HG03159 (cell line): ENCODE results near the gene DNAJB13.

Experiments
- ATAC-seq: cut with Tn5 transposase; IDR thresholded peaks from one replicate; pipeline ENCODE4 v1.9.1; 2021; ENCODE audit warnings: mild to moderate bottlenecking, moderate library complexity; ENCODE audit not compliant: unreplicated experiment

The DNAJB13 gene

DNA sequence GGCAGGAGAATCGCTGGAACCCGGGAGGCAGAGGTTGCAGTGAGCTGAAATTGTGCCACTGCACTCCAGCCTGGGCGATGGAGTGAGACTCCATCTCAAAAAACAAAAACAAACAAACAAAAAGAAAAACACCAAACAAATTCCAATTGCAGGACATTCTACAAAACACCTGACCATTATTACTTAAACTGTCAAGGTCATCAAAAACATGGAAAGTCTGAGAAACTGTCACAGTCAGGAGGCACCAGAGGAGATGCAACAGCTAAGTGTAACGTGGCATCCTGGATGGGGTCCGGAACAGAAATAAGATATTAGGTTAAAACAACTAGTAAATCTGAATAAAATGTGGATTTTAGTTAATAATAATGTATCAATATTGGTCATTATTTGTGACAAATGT lies 914 bp upstream of the DNAJB13 start:
- ATAC-seq = no peak

DNA sequence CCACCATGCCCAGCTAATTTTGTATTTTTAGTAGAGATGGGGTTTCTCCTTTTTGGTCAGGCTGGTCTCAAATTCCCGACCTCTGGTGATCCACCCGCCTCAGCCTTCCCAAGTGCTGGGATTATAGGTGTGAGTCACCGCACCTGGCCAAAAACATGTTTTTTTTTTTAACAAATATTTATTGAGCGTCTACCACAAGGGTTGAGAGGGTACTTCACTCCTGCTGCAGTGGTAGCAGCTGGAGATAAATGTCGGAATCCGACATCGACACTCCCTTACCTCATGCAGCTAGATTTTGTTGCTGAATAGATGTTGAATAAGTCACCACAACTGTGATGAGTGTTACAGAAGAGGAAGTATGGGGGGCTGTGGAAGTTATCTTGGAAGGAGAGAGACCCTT lies 971 bp downstream of the DNAJB13 start:
- no peak for ATAC-seq

DNA sequence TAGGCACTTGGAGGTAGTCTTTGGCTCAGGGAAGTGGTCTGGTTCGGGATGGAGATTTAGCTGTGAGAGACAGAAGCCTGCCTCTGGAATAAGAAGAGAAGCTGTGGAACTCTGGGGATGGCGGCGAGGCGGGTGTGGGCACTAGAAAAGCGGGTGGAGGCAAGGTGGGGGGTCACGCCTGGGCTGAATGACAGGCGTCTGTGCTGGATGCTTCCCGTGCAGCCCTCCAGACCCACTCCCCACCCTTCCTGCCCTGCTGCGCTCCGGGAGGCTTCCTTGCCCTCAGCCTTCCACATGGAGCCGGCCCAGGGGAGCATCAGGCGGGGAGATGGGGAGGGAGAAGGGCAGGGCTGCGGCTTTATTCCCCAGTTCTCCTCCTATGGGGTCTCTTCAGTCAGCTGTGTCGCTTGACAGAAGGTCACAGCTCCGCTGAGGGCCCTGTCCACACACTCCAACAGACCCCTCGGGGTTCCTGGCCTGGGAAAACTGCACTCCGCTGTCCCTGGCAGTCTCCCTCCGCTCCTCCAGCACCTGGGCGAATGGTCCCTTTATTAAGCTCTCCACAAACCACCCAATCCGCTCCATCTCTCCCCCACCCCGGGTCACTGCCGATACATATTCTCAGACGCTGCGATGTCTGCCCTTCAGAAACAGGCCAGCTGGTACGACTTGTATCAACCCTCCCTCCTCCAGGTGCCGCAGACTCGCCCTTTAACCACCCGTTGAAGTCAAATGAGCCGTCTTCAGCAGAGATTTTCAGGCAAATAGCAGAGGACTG lies 6.2 kb downstream of the DNAJB13 start:
- no peak for ATAC-seq

DNA sequence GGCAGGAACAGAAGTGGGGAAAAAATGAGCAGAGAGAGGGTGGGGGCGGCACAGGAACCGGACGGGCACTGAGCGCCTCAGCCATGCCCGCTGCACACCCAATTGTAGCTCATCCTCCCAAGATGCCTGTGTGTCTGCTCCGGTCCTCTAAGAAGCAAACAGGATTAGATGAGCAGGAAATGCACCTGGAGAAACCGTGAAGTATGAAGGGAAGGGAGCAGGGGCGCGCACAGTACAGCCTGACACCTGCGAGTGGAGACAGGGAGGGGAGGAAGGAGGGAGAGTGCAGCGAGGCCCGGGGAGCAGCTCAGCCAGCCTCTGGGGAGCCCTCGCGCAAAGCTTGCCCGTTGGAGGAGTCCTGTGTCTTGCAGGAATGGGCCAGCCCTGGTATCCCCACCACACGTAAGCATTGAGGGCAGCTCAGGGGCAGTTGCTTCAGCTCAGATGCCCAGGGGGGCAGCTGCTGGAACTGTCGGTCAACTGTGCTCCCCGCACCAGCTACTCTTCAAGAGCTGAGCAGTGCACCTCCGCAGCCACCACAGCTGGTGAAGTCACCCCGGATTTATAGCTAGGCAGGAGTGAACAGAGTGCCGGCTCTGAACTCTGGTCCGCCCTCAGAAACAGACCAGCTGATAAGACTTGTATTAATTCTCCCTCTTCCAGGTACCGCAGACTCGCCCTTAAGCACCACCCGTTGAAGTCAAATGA lies 7.0 kb downstream of the DNAJB13 start:
- no peak for ATAC-seq

DNA sequence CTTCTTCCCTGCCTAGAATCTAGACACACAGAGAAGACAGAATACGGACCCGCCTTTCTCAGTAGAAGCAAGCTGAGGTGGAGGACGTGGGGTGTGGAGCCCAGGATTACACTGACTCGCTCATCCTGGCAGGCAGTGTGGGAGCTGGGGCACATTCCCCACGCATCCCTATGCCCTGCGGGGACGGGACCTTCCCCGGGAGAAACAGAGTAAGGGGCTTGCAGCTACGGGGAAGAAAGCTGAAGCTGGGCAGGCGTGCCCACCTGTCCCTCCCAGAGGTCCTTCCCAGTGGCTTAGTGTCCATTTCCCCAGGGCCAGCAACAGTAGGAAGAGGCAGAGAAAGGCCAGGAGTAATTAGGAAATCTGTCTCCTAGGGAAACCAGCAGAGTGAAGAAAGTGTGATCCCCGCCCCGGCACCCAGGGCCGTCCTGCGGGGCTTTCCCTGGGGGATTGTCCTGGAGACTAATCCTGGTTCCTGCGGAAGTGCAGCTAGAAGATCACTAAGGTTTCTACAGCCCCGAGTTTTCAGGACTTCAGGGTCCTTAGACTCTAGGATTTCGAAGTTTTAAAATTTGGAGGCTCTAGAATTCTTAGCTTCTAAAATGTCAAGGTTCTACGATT lies 7.8 kb downstream of the DNAJB13 start:
- ATAC-seq = no peak

DNA sequence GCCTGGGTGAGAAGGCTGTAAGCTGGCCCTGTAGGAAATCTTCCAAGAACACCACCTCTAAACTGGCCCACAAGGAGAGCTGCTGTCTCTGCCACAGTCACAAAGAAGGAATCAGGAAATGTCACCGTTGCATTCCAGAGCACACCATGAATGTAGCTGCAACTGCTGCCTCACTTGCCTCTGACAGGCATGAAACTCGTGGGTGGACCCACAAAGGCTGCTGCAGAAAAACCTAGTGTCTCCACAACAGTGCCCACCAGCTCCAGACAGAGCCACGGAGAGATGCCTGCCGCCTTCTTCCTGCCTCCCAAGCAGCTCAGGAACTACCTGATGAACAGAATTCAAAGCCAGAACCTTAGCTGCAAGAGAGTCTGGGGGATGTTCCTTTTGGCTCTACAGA lies 10.5 kb downstream of the DNAJB13 start:
- ATAC-seq = no peak

DNA sequence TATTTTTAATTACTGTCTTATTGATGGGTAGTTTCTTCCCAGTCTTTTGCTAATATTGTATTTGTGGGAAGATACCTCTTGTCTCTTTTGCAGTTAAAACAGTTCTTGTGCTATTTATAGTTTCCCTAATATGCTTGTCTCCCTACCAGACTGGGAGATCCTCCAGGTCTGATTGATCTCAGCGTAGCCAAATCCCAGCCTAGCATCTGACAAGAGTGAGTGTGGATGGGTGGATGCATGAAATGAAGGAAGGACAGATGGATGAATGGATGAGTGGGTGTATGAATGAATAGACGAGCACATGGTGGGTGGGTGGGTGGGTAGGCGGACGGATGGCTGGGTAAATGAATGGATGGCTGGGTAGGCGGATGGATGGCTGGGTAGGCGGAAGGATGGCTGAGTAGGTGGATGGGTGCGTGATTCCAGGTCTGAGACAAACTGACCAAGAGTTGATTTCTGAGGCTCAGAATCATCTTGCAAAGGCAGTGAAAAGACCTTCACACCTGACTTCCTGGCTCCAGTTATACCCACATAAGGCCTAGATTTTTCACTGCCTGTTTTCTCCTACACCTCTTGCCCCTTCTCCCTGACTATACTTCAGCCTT lies 11.4 kb downstream of the DNAJB13 start:
- ATAC-seq = no peak

DNA sequence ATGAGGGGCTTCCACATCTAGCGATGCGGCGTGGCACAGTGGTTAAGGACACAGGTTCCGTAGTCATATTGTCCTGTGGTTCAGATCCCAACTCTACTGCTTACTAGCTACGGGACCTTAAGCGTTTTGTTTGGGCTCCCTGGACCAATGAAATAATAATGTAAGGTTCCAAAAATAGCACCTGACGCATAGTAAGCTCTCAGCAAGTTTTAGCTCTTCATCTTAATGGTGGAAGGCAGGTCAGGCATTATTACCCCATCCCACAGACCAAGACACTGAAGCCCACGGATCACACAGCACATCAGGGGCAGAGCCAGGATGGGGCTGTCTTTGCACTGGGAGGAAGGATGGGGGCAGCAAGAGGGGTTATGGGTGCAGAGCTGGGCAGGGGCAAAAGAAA lies 13.0 kb downstream of the DNAJB13 start:
- ATAC-seq = no peak

DNA sequence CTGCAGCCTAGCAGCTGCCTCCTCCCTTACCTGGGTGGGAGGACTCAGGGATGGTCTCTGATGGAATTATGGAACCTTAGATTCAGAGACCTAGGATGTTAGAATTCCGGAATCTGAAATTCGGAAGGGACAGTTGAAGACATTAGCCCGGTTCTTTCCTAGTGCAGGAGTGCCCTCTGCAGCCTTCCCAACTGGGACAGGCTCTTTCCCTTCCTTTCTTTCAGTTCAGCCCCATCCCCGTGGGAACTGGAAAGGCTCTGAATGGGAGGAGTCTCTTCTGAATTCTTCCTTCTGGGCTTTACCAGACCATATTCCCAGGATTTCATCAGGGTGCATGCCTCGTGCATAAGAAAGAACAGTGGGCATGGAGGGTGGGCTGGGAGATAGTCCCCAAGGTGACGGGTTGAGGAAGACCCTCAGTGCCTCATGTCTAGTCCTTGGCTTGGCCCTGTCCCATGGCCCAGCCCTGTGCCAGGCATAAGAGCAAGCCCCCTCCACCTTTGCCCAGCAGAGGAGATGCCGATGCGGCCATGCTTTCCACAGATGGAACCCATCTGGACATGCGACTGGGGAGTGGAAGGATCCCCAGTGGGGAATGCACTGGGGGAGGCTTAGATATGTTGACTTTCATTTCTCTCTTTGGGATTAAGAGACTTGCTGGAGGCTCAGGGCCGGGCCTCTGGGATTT lies 14.4 kb downstream of the DNAJB13 start:
- ATAC-seq = no peak

DNA sequence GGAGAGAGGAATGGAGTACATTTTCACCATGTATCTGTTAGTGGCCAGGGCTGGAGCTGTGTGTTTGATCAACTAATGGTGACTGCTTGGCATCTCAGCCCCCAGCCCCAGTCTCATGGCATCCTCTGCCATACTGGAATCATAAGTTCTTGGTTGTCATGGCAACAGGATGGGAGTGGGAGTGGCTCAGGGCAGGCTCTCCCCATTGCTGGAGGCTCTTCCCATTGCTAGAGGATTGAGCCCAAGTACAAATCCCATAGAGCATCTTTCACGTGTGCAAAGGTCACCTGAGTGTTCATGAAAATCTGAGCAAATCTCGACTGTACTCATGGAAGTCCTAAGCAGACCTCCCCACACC lies 14.9 kb downstream of the DNAJB13 start:
- no peak for ATAC-seq

DNA sequence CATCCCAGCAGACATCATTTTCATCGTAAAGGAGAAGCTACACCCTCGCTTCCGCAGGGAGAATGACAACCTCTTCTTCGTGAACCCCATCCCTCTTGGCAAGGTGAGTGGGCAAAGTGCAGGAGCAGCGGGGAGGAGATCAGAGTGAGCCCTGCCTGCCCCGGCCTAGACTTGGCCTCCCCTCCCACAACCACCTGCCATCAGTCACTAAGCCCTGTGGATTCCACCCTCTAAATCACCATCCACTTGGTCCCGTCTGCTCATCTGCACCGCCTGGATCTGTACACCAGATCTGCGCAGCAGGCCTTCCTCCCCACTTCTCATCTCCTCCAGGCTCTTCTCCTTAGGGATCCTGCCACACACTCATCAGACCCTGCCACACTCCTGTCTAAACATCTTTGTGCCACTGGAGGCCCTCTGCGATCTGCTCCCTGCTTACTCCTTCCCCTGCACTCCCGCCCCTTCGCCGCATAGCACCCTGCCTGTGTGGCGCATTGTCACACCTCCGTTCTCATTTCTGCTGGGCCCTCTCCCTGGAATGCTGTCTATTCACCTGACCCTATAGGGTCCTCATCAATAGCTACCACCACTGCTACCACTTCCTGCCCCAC lies 17.6 kb downstream of the DNAJB13 start:
- ATAC-seq = no peak

DNA sequence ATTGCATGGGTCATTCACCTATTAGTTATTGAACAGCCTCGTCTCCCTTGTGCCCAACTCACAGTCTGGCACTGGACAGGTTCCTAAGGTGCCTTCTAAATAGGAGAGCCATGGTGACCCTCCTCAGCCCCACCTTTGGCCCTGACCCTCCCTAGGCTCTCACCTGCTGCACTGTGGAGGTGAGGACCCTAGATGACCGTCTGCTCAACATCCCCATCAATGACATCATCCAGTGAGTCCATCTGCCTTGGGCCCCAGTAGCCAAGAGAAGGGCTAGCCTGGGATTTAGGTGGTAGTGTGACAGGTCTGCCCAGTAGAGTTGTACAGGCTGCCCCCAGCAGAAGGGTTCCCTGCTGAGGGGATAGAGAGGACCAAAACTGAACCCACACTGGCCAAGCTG lies 18.3 kb downstream of the DNAJB13 start:
- no peak for ATAC-seq

DNA sequence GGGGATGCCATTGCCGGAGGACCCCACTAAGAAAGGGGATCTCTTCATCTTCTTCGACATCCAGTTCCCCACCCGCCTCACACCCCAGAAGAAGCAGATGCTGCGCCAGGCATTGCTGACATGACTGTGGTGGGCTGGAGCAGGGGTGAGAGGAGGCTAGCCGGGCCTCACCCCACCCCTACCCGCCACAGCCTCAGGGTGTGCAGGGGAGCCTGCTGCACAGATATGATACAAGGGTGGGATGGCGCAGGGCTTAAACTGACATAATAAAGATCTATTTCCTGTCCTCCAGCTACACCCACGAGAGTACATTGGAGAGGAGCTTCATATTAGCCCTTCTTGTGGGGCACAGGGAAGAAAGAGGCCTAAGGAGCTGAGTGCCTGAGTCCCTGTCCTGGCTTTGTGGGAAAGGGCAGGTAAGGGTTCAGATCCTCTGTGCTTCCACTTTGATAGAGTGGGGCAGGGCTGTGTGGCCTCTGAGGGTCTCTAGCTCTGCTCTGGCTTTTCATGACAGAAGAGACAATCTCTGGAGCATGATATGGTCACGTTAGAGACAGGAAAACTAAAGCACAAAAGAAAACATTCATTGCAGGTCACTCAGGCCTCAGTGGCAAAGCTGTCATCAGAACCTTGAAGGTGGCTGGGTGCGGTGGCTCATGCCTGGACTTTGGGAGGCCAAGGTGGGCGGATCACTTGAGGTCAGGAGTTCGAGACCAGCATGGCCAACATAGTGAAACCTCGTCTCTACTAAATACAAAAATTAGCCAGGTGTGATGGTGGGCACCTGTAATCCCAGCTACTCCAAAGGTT lies 19.4 kb downstream of the DNAJB13 start:
- no peak for ATAC-seq

DNA sequence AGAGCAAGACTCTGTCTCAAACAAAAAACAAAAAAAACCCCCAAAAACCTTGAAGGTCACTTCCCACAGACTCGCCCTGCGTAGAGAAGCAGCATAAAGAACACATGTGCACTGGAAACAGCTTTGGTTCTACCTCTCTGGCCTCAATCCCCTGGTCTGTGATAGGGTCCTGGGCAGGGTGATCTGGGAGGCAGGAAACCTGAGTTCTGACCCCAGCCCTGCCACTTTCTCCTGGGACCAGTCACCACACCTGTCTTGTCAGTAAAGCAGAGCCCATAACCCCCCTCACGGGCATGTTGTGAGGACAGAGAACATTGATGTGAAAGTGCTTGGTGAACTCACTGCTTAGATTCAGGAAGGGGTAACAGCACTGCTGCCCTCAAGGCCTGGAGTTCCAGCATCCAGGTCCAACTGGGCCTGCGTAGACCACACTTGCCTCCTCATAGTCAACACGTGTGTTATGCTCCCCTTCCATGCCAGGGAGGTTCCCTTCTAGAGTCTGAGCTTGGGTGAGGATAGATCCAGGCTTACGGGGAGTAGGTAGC lies 20.4 kb downstream of the DNAJB13 start:
- ATAC-seq = no peak

DNA sequence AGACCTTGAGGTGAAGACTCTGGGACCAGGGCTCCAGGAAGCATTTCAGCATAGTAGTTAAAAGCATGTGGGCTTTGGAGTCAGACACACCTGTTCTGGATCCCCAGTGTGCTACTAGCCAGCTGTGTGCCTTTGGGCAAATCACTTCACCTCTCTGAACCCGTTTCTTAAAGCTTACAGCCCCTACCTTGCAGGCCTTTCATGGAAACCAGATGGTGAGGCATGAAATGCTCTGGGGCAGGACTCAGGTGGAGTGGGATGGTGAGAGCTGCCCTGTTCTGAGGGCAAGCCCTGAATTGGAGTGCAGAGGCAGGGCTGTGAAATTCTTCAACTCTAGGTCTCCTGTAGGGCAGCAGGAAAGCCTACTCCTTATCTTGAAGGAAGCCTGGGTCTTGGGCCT lies 21.4 kb downstream of the DNAJB13 start:
- no peak for ATAC-seq

DNA sequence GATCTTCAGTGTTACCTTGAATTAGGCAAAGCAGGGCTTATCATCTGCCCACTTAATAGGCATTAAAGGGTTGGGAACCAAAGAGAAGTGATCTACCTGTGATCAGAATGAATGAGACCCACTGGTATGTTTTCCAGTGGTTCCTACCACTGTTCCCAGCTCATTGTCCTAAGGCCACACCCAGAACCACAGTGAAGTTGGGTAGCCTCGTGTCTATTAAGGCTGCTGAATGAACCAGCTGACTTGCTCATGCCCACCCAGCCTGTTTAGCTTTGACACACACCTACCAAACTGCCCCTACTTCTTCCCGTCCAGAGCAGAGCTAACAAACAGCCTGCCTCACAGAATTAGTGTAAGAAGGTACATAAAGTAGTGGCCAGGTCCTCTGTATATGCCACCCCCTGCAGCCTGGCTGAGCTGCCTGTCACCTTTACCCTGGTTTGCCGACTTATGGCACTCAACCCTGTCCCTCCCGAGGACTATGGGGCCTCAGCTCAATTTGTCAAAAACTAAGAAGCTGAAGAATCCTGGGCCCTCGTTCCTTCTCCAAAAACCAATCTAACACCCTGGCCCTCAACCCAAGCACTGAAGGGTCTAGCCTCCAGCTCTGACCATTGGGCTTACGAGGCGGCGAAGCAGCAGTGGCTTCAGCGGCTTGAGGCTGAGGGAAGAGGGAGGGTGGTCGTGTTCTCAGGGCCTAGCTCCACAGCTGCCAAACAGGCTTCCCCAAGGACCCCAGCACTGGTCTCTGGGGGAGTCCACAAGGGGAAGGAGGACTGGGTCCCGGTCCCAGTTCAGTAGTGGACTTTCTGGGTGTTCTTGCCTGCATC lies 22.0 kb downstream of the DNAJB13 start:
- no peak for ATAC-seq

DNA sequence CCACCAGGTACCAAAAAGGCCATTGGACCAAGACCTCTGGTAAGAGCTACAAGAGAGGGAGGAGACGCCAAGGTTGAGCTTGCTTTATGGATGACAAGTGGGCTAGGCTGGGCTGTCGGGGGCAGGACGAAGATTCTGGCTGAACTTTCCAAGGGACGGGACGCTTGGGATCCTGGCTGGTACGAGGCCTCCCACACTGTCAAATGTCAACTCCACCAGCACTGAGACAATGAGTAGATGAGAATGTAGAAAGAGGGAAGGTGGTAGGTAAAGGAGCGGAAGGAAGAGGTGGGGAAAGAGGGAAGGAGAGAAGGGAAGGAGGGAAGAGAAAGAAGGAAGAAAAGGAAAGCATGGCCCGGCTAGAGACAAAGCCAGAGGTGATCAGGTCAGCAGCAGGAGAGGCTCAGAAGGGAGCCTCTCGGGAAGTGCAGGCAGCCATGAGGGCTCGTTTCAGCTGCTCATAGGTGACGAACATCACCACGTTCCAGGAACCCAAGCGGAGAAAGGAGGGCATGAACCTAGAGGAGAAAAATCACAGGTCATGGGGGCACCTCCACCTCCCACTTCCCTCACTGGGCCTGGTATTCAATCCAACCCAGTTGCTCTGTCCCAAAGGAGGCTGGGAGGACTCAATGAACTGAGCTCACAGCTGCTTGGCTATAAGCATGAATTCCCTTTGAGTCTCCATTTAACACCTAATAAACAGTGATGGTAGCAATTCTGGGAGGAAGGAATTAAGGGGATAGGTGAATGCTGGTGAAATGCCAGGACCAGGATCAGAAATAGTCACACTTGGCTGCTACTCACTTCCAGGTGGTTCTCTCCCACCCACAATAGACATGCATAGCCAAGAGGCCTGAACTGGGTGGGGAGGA lies 24.0 kb downstream of the DNAJB13 start:
- no peak for ATAC-seq

DNA sequence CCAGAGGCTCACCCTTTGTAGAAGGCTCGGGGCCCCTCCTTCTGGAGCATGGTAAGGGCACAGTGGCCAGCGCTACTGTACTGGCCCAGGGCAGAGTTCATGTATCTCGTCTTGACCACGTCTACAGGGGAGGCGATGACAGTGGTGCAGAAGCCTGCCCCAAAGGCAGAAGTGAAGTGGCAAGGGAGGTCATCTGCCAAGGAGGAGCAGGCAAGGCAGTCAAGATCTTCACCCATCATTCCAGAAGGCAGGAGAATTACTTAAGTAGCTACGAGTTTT lies 24.6 kb downstream of the DNAJB13 start:
- ATAC-seq = no peak
